BE2C (cell line): ENCODE measurements around the gene DKK1.

Experiments
- DNase-seq: peaks from one replicate; pipeline ENCODE4 v3.0.0-alpha.2; 2020
- H3K27me3 ChIP-seq: fragments of 250-450 bp; sonication (Bioruptor Pico); 2 replicates; pipeline ENCODE4 v1.5.1; 2020; ENCODE audit warnings: mild to moderate bottlenecking
- H3K36me3 ChIP-seq: fragments of 250-450 bp; sonication (Bioruptor Pico); 2 replicates; pipeline ENCODE4 v1.5.1; 2020; ENCODE audit warnings: mild to moderate bottlenecking
- H3K4me1 ChIP-seq: fragments of 250-450 bp; sonication (Bioruptor Pico); 2 replicates; pipeline ENCODE4 v1.5.1; 2020
- H3K4me3 ChIP-seq: 2 replicates; pipeline ENCODE4 v1.5.1; 2011; ENCODE audit warnings: low read depth, low read length
- H3K9me3 ChIP-seq: fragments of 250-450 bp; sonication (Bioruptor Pico); 2 replicates; pipeline ENCODE4 v1.5.1; 2020
- CTCF ChIP-seq: IDR thresholded peaks from 2 replicates; pipeline ENCODE4 v1.5.1; 2012; ENCODE audit warnings: mild to moderate bottlenecking, low read depth, low read length

Gene DKK1

GRCh38 chr10:52347327-52347667 lies 33.2 kb downstream of the DKK1 start:
- Histone ChIP-seq H3K4me3 (no peak overlapping the region), H3K36me3 (no peaks in the 10 kb centered on the region), H3K9me3 (no peaks in the 10 kb centered on the region), H3K4me1 (no peaks in the 10 kb centered on the region), H3K27me3 (no peaks in the 10 kb centered on the region)
- no peak for TF ChIP-seq CTCF
- DNase-seq: no peak

GRCh38 chr10:52348037-52348564 lies 34.0 kb downstream of the DKK1 start:
- Histone ChIP-seq H3K4me3 (no peak overlapping the region), H3K9me3 (no peaks in the 10 kb centered on the region), H3K27me3 (no peaks in the 10 kb centered on the region), H3K4me1 (no peaks in the 10 kb centered on the region), H3K36me3 (no peaks in the 10 kb centered on the region)
- no peak for TF ChIP-seq CTCF
- no peak for DNase-seq

- Histone ChIP-seq H3K27me3 (no peaks in the 10 kb centered on the region), H3K4me1 (no peaks in the 10 kb centered on the region), H3K4me3 (no peak overlapping the region), H3K9me3 (no peaks in the 10 kb centered on the region), H3K36me3 (no peaks in the 10 kb centered on the region)
- no peak for TF ChIP-seq CTCF
- DNase-seq: no peak
These were observed 37.8 kb downstream of the DKK1 start for GRCh38 chr10:52351914-52352330.

GRCh38 chr10:52353205-52353604 lies 39.1 kb downstream of the DKK1 start:
- Histone ChIP-seq H3K9me3 (no peaks in the 10 kb centered on the region), H3K36me3 (no peaks in the 10 kb centered on the region), H3K4me3 (no peak overlapping the region), H3K4me1 (no peaks in the 10 kb centered on the region), H3K27me3 (no peaks in the 10 kb centered on the region)
- DNase-seq: no peak
- no peak for TF ChIP-seq CTCF

GRCh38 chr10:52353960-52354394 lies 39.9 kb downstream of the DKK1 start:
- Histone ChIP-seq H3K27me3 (no peaks in the 10 kb centered on the region), H3K4me1 (no peaks in the 10 kb centered on the region), H3K36me3 (no peaks in the 10 kb centered on the region), H3K4me3 (no peak overlapping the region), H3K9me3 (no peaks in the 10 kb centered on the region)
- no peak for DNase-seq
- no peak for TF ChIP-seq CTCF

- Histone ChIP-seq H3K9me3 (no peaks in the 10 kb centered on the region), H3K4me3 (no peak overlapping the region), H3K4me1 (no peaks in the 10 kb centered on the region), H3K36me3 (no peaks in the 10 kb centered on the region), H3K27me3 (no peaks in the 10 kb centered on the region)
- DNase-seq: no peak
- no peak for TF ChIP-seq CTCF
These were observed 43.9 kb downstream of the DKK1 start for GRCh38 chr10:52357971-52358370.
